ENCODE results near the gene MRPS5.

- TF ChIP-seq CTCF (IDR thresholded peaks at IDR 0.05): no peak
- TF ChIP-seq POLR2A (IDR thresholded peaks at IDR 0.05): no peak
Observed at GRCh38 chr2:95086017-95086416, 35.6 kb downstream of the MRPS5 start.

All from right lobe of liver (tissue), 4 donors.